Measurements from ENCODE around the gene ANKFN1. TPM values are rescaled to one million over a fixed set of nuclear protein-coding genes. Genes with fewer than 3 reads are reported as not detected.

ANKFN1 gene
- total and polyA plus RNA-seq, 4 donors = 9.6 to 22.6 (median 12.1) TPM

GRCh38 chr17:56160422-56160821 lies 7.1 kb downstream of the ANKFN1 start:
- H3K4me1 ChIP-seq (ENCODE audit: control insufficient read depth, insufficient read depth, low read length) = peaks cover 7% of the 10 kb centered on the region
- H3K36me3 ChIP-seq (ENCODE audit: control insufficient read depth, insufficient read depth, low read length) = no peaks in the 10 kb centered on the region
- H3K27ac ChIP-seq (ENCODE audit: low read depth, low read length) = no peak overlapping the region
- no peaks in the 10 kb centered on the region for H3K27me3 ChIP-seq (ENCODE audit: control insufficient read depth, insufficient read depth, low read length)
- H3K9me3 ChIP-seq (ENCODE audit: control insufficient read depth, insufficient read depth, low read length) = no peaks in the 10 kb centered on the region
- DNase-seq (ENCODE audit: low read depth in 4 of 6, low spot score in 6 of 6) = no peak
- no peak overlapping the region for H3K4me3 ChIP-seq (ENCODE audit: low read depth, low read length)
- no CpG with 5 or more reads among the region's 3 CpGs for WGBS (ENCODE audit: insufficient coverage)

DNA sequence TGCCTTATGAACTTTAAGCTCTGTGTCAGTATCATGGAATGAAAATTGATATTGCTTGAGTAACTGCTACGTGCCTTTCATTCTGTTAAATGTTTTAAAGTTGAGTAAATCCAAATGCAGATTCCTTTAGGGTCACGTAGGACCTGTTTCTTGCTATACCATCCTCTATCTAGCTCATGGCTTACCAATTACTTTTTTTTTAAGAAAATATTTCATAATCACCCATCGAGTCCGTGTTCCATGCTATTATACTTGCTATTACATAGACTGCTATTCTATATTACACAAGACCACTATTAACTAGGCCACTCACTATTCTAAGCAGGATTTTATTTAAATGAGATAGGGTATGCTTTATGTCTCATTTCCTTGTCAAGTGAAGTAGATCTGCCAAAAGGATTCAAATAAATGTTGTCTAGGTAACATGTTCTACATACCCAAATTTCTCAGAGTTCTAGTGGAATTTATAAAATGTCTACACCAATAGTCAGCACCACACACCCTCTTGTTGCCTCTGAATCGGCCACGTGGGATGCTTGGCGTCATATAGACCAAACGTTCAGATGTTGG lies 11.9 kb downstream of the ANKFN1 start:
- Histone ChIP-seq H3K4me3 (ENCODE audit: low read depth, low read length) (no peak overlapping the region), H3K27ac (ENCODE audit: low read depth, low read length) (no peak overlapping the region), H3K9me3 (ENCODE audit: control insufficient read depth, insufficient read depth, low read length) (no peaks in the 10 kb centered on the region), H3K4me1 (ENCODE audit: control insufficient read depth, insufficient read depth, low read length) (peaks cover 7% of the 10 kb centered on the region), H3K36me3 (ENCODE audit: control insufficient read depth, insufficient read depth, low read length) (no peaks in the 10 kb centered on the region), H3K27me3 (ENCODE audit: control insufficient read depth, insufficient read depth, low read length) (no peaks in the 10 kb centered on the region)
- no peak for DNase-seq (ENCODE audit: low read depth in 4 of 6, low spot score in 6 of 6)
- no CpG with 5 or more reads among the region's 8 CpGs for WGBS (ENCODE audit: insufficient coverage)

DNA sequence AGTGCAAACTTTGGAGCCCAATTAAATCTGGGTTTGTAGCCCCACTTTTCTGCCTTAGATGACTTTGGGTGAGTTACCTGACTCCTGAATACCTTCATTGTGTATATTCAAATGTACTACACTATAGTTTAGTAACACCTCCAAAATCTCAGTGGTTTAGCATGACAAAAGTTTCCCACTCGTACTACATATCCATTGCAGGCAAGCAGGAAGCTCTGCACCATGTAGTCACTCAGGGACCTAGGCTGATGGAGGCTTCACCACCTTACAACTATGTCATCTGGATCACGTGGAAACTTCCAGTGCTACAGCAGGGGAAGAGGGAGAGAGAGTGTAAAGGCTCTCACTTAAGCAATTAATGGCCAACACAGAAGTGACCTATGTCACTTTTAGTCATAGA lies 14.2 kb downstream of the ANKFN1 start:
- H3K36me3 ChIP-seq (ENCODE audit: control insufficient read depth, insufficient read depth, low read length) = no peaks in the 10 kb centered on the region
- H3K9me3 ChIP-seq (ENCODE audit: control insufficient read depth, insufficient read depth, low read length) = no peaks in the 10 kb centered on the region
- no CpG with 5 or more reads among the region's 2 CpGs for WGBS (ENCODE audit: insufficient coverage)
- no peaks in the 10 kb centered on the region for H3K27me3 ChIP-seq (ENCODE audit: control insufficient read depth, insufficient read depth, low read length)
- DNase-seq (ENCODE audit: low read depth in 4 of 6, low spot score in 6 of 6) = no peak
- peaks cover 15% of the 10 kb centered on the region for H3K4me1 ChIP-seq (ENCODE audit: control insufficient read depth, insufficient read depth, low read length)
- no peak overlapping the region for H3K4me3 ChIP-seq (ENCODE audit: low read depth, low read length)
- no peak overlapping the region for H3K27ac ChIP-seq (ENCODE audit: low read depth, low read length)

GRCh38 chr17:56169621-56170020 lies 16.3 kb downstream of the ANKFN1 start:
- Histone ChIP-seq H3K27ac (ENCODE audit: low read depth, low read length) (no peak overlapping the region), H3K36me3 (ENCODE audit: control insufficient read depth, insufficient read depth, low read length) (no peaks in the 10 kb centered on the region), H3K4me1 (ENCODE audit: control insufficient read depth, insufficient read depth, low read length) (peaks cover 23% of the 10 kb centered on the region), H3K4me3 (ENCODE audit: low read depth, low read length) (no peak overlapping the region), H3K27me3 (ENCODE audit: control insufficient read depth, insufficient read depth, low read length) (no peaks in the 10 kb centered on the region), H3K9me3 (ENCODE audit: control insufficient read depth, insufficient read depth, low read length) (no peaks in the 10 kb centered on the region)
- DNase-seq (ENCODE audit: low read depth in 4 of 6, low spot score in 6 of 6) = no peak
- WGBS (ENCODE audit: insufficient coverage) = 90% methylated on average over 3 of the region's 3 CpGs

- H3K4me3 ChIP-seq (ENCODE audit: low read depth, low read length) = no peak overlapping the region
- H3K27me3 ChIP-seq (ENCODE audit: control insufficient read depth, insufficient read depth, low read length) = no peaks in the 10 kb centered on the region
- H3K36me3 ChIP-seq (ENCODE audit: control insufficient read depth, insufficient read depth, low read length) = no peaks in the 10 kb centered on the region
- WGBS (ENCODE audit: insufficient coverage) = no CpG with 5 or more reads among the region's 4 CpGs
- no peak for DNase-seq (ENCODE audit: low read depth in 4 of 6, low spot score in 6 of 6)
- H3K27ac ChIP-seq (ENCODE audit: low read depth, low read length) = peak overlapping the region; percentile 26
- H3K9me3 ChIP-seq (ENCODE audit: control insufficient read depth, insufficient read depth, low read length) = no peaks in the 10 kb centered on the region
- peaks cover 27% of the 10 kb centered on the region for H3K4me1 ChIP-seq (ENCODE audit: control insufficient read depth, insufficient read depth, low read length)
These were observed 18.1 kb downstream of the ANKFN1 start for GRCh38 chr17:56171186-56171959.

DNA sequence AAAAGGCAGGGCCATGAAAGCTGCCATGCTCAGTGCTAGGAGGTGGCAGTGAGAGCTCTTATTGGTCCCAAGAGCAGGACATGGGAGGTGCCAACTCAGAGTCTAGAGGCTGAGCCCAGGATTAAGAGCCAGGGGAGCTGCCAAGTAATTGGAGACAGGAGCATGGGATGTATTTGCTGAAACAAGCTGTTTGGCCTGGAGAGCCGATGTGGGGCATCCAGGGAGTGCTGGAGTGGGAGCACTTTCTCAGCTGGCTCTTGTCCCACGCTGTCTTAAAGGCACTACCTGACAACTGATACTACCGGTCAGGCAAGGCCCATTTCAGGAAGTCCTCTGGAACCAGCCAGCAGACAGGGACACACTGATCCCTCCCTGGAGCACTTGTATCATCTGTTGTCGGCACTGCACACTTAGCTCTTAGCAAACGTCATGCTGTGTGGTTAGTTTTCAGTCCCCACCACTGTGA lies 19.3 kb downstream of the ANKFN1 start:
- Histone ChIP-seq H3K4me1 (ENCODE audit: control insufficient read depth, insufficient read depth, low read length) (peaks cover 35% of the 10 kb centered on the region), H3K27ac (ENCODE audit: low read depth, low read length) (peak overlapping the region; percentile 60), H3K4me3 (ENCODE audit: low read depth, low read length) (no peak overlapping the region), H3K36me3 (ENCODE audit: control insufficient read depth, insufficient read depth, low read length) (no peaks in the 10 kb centered on the region), H3K9me3 (ENCODE audit: control insufficient read depth, insufficient read depth, low read length) (no peaks in the 10 kb centered on the region), H3K27me3 (ENCODE audit: control insufficient read depth, insufficient read depth, low read length) (no peaks in the 10 kb centered on the region)
- 32% methylated on average over 5 of the region's 5 CpGs for WGBS (ENCODE audit: insufficient coverage)
- DNase-seq (ENCODE audit: low read depth in 4 of 6, low spot score in 6 of 6) = peak in 3 of 6 donors; percentile 42 to 79 (median 71)

DNA sequence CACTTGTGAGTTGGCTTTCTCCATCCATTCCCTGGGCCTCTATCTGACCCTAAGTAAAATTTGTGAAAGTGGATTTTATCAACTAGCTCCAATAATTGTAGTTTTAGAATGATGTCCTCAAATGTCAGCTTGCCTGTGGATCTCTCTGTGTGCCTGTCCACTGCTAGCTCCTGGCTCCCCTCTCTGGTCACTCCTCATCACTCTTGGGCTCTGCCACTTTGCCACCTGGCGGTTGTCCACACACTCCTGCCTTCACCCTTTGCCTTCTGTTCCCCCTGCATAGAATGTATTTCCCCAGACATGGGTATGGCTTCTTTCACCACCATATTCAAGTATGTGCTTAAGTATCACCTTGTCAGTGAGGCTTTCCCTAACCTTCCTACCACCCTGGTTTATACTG lies 19.8 kb downstream of the ANKFN1 start:
- Histone ChIP-seq H3K27ac (ENCODE audit: low read depth, low read length) (peak overlapping the region; percentile 60), H3K9me3 (ENCODE audit: control insufficient read depth, insufficient read depth, low read length) (no peaks in the 10 kb centered on the region), H3K27me3 (ENCODE audit: control insufficient read depth, insufficient read depth, low read length) (no peaks in the 10 kb centered on the region), H3K36me3 (ENCODE audit: control insufficient read depth, insufficient read depth, low read length) (no peaks in the 10 kb centered on the region), H3K4me3 (ENCODE audit: low read depth, low read length) (no peak overlapping the region), H3K4me1 (ENCODE audit: control insufficient read depth, insufficient read depth, low read length) (peaks cover 35% of the 10 kb centered on the region)
- WGBS (ENCODE audit: insufficient coverage) = 90% methylated on average over 1 of the region's 1 CpG
- DNase-seq (ENCODE audit: low read depth in 4 of 6, low spot score in 6 of 6) = no peak

- WGBS (ENCODE audit: insufficient coverage) = 9% methylated on average over 1 of the region's 3 CpGs
- H3K4me1 ChIP-seq (ENCODE audit: control insufficient read depth, insufficient read depth, low read length) = peaks cover 36% of the 10 kb centered on the region
- peak in 2 of 6 donors; percentile 42 to 73 for DNase-seq (ENCODE audit: low read depth in 4 of 6, low spot score in 6 of 6)
- no peaks in the 10 kb centered on the region for H3K27me3 ChIP-seq (ENCODE audit: control insufficient read depth, insufficient read depth, low read length)
- H3K36me3 ChIP-seq (ENCODE audit: control insufficient read depth, insufficient read depth, low read length) = no peaks in the 10 kb centered on the region
- H3K4me3 ChIP-seq (ENCODE audit: low read depth, low read length) = no peak overlapping the region
- H3K9me3 ChIP-seq (ENCODE audit: control insufficient read depth, insufficient read depth, low read length) = no peaks in the 10 kb centered on the region
- peak overlapping the region; percentile 30 for H3K27ac ChIP-seq (ENCODE audit: low read depth, low read length)
These were observed 20.9 kb downstream of the ANKFN1 start for GRCh38 chr17:56173958-56174835.

DNA sequence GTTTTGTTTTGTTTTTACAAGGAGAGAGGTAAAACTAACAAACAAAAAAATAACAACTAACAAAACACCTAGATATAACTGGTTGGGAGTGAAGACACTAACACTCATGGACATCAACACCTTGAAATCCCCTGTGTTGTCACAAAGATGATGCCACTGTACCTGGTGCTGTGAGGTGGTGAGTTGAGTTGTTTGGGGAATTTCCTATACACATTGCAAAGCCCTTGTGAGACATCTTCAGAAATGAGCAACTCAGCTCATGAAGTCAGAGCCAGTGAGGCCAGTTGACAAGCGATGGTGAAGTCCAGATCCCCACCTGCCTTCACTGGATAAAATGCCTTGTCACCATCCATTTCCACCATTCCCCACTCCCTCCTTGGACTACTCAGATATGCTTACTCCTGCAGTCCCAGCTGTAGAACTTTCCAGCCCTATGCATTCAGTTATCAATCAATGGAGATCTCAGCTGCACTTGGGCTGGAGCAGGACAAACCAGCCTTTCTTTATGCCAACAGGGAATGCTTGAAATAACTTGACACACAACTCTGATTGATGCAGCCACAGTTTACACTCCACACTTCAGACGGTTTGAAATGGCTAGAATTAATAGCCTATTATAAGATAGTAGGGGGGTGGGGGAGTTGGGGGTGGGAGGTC lies 22.2 kb downstream of the ANKFN1 start:
- H3K9me3 ChIP-seq (ENCODE audit: control insufficient read depth, insufficient read depth, low read length) = no peaks in the 10 kb centered on the region
- H3K36me3 ChIP-seq (ENCODE audit: control insufficient read depth, insufficient read depth, low read length) = no peaks in the 10 kb centered on the region
- peak in 2 of 6 donors; percentile 65 to 69 for DNase-seq (ENCODE audit: low read depth in 4 of 6, low spot score in 6 of 6)
- H3K4me1 ChIP-seq (ENCODE audit: control insufficient read depth, insufficient read depth, low read length) = peaks cover 40% of the 10 kb centered on the region
- WGBS (ENCODE audit: insufficient coverage) = 62% methylated on average over 1 of the region's 2 CpGs
- no peaks in the 10 kb centered on the region for H3K27me3 ChIP-seq (ENCODE audit: control insufficient read depth, insufficient read depth, low read length)
- no peak overlapping the region for H3K4me3 ChIP-seq (ENCODE audit: low read depth, low read length)
- no peak overlapping the region for H3K27ac ChIP-seq (ENCODE audit: low read depth, low read length)
